HG03342 (cell line): ENCODE data around the gene HDAC4.

Experiments
- ATAC-seq: cut with Tn5 transposase; IDR thresholded peaks from one replicate; pipeline ENCODE4 v1.9.1; 2021; ENCODE audit warnings: mild to moderate bottlenecking, moderate library complexity; ENCODE audit not compliant: unreplicated experiment

Gene HDAC4

GRCh38 chr2:239211396-239212094 lies 189.3 kb downstream of the HDAC4 start:
- ATAC-seq, result no peak

GRCh38 chr2:239209783-239210182 lies 191.0 kb downstream of the HDAC4 start:
- ATAC-seq, result no peak

- ATAC-seq, result no peak
Observed at GRCh38 chr2:239208465-239209180, 192.2 kb downstream of the HDAC4 start.

- ATAC-seq, result no peak
Observed at GRCh38 chr2:239206851-239207250, 194.0 kb downstream of the HDAC4 start.

- ATAC-seq, result no peak
Observed at GRCh38 chr2:239206042-239206441, 194.8 kb downstream of the HDAC4 start.

- ATAC-seq, result no peak
Observed at GRCh38 chr2:239204876-239205468, 195.8 kb downstream of the HDAC4 start.

GRCh38 chr2:239204136-239204875 lies 196.5 kb downstream of the HDAC4 start:
- no peak for ATAC-seq

- ATAC-seq, result no peak
Observed at GRCh38 chr2:239203443-239204135, 197.2 kb downstream of the HDAC4 start.

- ATAC-seq, result no peak
Observed at GRCh38 chr2:239202836-239203235, 198.0 kb downstream of the HDAC4 start.

- no peak for ATAC-seq
Observed at GRCh38 chr2:239202343-239202742, 198.5 kb downstream of the HDAC4 start.

- ATAC-seq, result no peak
Observed at GRCh38 chr2:239201884-239202283, 198.9 kb downstream of the HDAC4 start.

- no peak for ATAC-seq
Observed at GRCh38 chr2:239201531-239201876, 199.3 kb downstream of the HDAC4 start.

- ATAC-seq, result no peak
Observed at GRCh38 chr2:239200646-239201530, 199.9 kb downstream of the HDAC4 start.

GRCh38 chr2:239199041-239199768 lies 201.6 kb downstream of the HDAC4 start:
- no peak for ATAC-seq

GRCh38 chr2:239198221-239198620 lies 202.6 kb downstream of the HDAC4 start:
- no peak for ATAC-seq

GRCh38 chr2:239197146-239197545 lies 203.7 kb downstream of the HDAC4 start:
- ATAC-seq, result no peak

- ATAC-seq, result no peak
Observed at GRCh38 chr2:239196474-239197021, 204.3 kb downstream of the HDAC4 start.

GRCh38 chr2:239195992-239196391 lies 204.8 kb downstream of the HDAC4 start:
- no peak for ATAC-seq

GRCh38 chr2:239195318-239195871 lies 205.4 kb downstream of the HDAC4 start:
- ATAC-seq, result no peak
